ENCODE measurements around the gene SAA2. TPM values are rescaled to one million over a fixed set of nuclear protein-coding genes. Genes with fewer than 3 reads are reported as not detected.
A peak's percentile ranks its signal among the peaks of the same experiment; 100 is the strongest.
"Not testable (repeated sequence)": the region's sequence is repeated elsewhere in the genome, so short reads cannot be mapped to it uniquely, and the experiment has no call there.

The SAA2 gene
- total RNA-seq, 2 experiments from 2014 or later = not detected

DNA sequence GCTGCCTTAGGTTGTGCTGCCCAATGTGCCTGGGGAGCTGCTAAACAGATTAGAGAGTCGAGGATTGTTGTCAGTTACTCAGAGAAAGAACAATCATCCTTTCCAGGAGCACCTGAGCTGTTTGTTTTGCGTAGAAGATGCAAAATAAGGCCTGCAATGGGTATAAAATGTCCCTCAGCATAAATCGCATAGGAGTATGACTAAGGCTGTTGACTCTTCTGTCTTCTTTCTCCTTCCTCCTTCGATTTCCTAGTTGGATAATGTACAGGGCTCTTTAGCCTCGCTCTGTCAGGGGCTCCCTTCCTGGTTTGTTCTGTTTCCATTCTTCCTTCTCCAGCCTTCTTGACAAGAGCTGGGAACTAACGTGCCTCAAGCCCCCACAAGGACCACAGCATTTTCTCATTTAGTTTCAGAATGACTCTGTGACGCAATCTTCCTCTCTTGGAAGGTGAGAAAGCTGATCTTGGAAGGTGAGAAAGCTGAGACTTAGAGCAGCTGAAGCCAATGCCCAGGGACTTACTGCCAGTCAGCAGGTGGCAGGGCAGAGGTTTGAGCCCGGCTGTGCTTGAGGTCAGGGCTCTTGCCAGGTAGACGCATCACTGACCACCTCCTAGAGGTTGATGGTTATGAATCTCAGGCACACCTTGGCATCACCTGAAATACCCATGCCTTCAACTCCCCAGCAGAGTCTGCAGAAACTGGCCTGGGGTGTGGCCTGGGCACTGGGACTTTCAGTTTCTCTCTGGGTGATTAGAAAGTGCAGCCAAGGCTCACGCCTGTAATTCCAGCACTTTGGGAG lies 19.1 kb upstream of the SAA2 start:
- CTCF ChIA-PET; H3K4me1 Mint-ChIP-seq; DNase-seq; H3K27ac Mint-ChIP-seq; H3K4me3 Mint-ChIP-seq; POLR2A ChIA-PET; H3K9me3 Mint-ChIP-seq (ENCODE audit: low read depth); H3K27me3 Mint-ChIP-seq; H3K36me3 Mint-ChIP-seq (ENCODE audit: low read depth): not testable (repeated sequence)
- peak; percentile 68 for ATAC-seq
- intact Hi-C loops (cut with DNase I, micrococcal nuclease) = loop anchor here (1.0 to 2.0 kb wide), 2 partner anchors 21 kb away; no protein-coding TSS in a partner anchor

DNA sequence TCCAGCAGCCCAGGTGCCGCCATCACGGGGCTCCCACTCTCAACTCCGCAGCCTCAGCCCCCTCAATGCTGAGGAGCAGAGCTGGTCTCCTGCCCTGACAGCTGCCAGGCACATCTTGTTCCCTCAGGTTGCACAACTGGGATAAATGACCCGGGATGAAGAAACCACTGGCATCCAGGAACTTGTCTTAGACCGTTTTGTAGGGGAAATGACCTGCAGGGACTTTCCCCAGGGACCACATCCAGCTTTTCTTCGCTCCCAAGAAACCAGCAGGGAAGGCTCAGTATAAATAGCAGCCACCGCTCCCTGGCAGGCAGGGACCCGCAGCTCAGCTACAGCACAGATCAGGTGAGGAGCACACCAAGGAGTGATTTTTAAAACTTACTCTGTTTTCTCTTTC lies 17.5 kb upstream of the SAA2 start, which contains the start of gene SAA1:
Gene SAA1 (plus strand): TSS at position 316 of the 400 bp plus-strand sequence. CDS start 624 bp downstream, outside the sequence.
- intact Hi-C loops (cut with DNase I, micrococcal nuclease) = no loop called here
- Mint-ChIP-seq H3K27me3 (no peaks in the 10 kb centered on the region), H3K4me1 (peaks cover 3% of the 10 kb centered on the region), H3K4me3 (no peak within 1 kb of the TSS), H3K36me3 (ENCODE audit: low read depth) (no peaks in the 10 kb centered on the region), H3K9me3 (ENCODE audit: low read depth) (no peaks in the 10 kb centered on the region), H3K27ac (no peak within 1 kb of the TSS)
- CTCF ChIA-PET = interaction anchor here (0.7 to 1.1 kb wide), 3 partner anchors 22 to 204 kb away, joined by 3 to 7 read pairs (median 3); no protein-coding TSS in a partner anchor
- ATAC-seq (no peak), DNase-seq (no peak)
- POLR2A ChIA-PET = no interaction called here

DNA sequence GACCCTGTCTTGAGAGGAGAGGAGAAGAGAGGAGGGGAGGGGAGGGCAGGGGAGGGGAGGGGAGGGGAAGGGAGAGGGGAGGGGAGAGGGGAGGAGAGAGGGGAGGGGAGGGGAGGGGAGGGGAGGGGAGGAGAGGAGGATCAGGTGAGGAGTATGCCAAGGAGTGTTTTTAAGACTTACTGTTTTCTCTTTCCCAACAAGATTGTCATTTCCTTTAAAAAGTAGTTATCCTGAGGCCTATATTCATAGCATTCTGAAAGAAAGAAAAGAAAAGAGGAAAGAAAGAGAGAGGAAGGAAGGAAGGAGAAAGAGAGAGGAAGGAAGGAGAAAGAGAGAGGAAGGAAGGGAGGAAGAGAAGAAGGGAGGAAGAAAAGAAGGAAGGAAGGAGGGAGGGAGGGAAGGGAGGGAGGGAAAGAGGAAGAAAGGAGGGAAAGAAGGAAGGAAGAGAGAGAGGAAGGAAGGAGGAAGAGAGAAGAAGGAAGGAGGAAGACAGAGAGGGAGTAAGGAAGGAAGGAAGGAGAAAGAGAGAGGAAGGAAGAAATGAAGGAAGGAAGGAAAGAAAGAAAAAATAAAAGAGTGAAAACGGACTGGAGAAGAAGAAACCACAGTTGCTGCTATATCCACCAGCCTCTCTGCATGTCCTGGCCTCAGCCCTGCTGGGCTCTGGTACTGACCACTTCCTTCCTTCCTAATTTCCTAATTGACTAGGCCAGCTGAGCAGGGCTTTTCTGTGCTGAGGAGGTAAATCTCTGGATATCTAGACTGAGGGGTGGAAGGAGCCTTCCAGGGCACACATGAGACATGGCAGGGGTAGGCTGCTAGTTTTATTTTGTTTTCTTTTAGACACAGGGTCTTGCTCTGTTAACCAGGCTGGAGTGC lies 16.4 kb upstream of the SAA2 start:
- Mint-ChIP-seq H3K36me3 (ENCODE audit: low read depth) (no peaks in the 10 kb centered on the region), H3K27me3 (no peaks in the 10 kb centered on the region), H3K27ac (no peak overlapping the region), H3K9me3 (ENCODE audit: low read depth) (no peaks in the 10 kb centered on the region), H3K4me1 (peaks cover 3% of the 10 kb centered on the region), H3K4me3 (no peak overlapping the region)
- ChIA-PET CTCF (interaction anchor here (0.7 to 1.1 kb wide), 3 partner anchors 21 to 205 kb away, joined by 3 to 7 read pairs (median 3); no protein-coding TSS in a partner anchor), POLR2A (no interaction called here)
- ATAC-seq (no peak), DNase-seq (no peak)
- intact Hi-C loops (cut with DNase I, micrococcal nuclease) = no loop called here

DNA sequence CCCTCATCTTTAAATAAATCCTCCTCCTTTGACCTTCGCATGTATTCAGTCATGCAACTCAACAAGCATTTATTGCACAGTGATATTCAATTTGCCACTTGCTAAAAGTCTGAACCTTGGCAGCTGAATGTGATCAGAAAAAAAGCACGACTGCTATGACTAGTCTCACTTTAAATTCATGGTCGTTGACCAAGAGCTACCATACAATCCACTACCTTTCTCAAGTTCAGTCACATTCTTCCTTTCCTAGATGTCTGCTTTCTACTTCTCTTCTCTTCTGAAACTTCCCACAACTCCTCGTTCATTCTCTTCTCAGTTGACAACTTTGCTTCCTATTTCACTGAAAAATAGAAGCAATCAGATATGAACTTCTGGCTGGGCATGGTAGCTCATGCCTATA lies 15.6 kb upstream of the SAA2 start:
- CTCF ChIA-PET = no interaction called here
- intact Hi-C loops (cut with DNase I, micrococcal nuclease) = no loop called here
- ATAC-seq (no peak), DNase-seq (no peak)
- no peak overlapping the region for H3K4me3 Mint-ChIP-seq
- peaks cover 3% of the 10 kb centered on the region for H3K4me1 Mint-ChIP-seq
- H3K9me3 Mint-ChIP-seq (ENCODE audit: low read depth) = no peaks in the 10 kb centered on the region
- no peaks in the 10 kb centered on the region for H3K36me3 Mint-ChIP-seq (ENCODE audit: low read depth)
- H3K27me3 Mint-ChIP-seq = no peaks in the 10 kb centered on the region
- H3K27ac Mint-ChIP-seq = no peak overlapping the region
- POLR2A ChIA-PET = no interaction called here

DNA sequence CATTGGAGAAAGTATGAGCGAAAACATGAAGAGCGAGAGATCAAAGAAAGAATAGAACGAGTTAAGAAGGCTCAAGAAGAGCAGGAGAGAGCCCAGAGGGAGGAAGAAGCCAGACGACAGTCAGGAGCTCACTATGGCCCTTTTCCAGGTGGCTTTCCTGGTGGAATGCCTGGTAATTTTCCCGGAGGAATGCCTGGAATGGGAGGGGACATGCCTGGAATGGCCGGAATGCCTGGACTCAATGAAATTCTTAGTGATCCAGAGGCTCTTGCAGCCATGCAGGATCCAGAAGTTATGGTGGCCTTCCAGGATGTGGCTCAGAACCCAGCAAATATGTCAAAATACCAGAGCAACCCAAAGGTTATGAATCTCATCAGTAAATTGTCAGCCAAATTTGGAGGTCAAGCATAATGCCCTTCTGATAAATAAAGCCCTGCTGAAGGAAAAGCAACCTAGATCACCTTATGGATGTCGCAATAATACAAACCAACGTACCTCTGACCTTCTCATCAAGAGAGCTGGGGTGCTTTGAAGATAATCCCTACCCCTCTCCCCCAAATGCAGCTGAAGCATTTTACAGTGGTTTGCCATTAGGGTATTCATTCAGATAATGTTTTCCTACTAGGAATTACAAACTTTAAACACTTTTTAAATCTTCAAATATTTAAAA lies 14.3 kb upstream of the SAA2 start:
- H3K4me1 Mint-ChIP-seq, DNase-seq: not testable (repeated sequence)

DNA sequence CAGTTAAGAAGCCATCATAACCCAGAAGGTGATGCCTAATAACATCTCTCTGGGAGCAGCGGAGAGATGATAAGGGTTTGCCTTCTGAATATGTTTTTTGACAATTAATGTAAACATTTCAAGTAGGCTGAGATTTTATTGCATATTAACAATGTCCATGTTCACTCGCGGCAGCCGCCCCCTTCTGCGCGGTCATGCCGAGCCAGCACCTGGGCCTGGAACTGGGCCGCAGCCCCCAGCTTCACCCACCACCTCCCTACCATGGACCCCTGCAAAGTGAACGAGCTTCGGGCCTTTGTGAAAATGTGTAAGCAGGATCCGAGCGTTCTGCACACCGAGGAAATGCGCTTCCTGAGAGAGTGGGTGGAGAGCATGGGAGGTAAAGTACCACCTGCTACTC lies 13.3 kb upstream of the SAA2 start:
- H3K27me3 Mint-ChIP-seq = peaks cover 2% of the 10 kb centered on the region
- DNase-seq (no peak), ATAC-seq (no peak)
- no peaks in the 10 kb centered on the region for H3K4me1 Mint-ChIP-seq
- ChIA-PET CTCF (no interaction called here), POLR2A (no interaction called here)
- no peaks in the 10 kb centered on the region for H3K9me3 Mint-ChIP-seq (ENCODE audit: low read depth)
- no peaks in the 10 kb centered on the region for H3K36me3 Mint-ChIP-seq (ENCODE audit: low read depth)
- no peak overlapping the region for H3K27ac Mint-ChIP-seq
- intact Hi-C loops (cut with DNase I, micrococcal nuclease) = no loop called here
- H3K4me3 Mint-ChIP-seq = no peak overlapping the region

More for the DNA sequence above, 14.3 kb upstream of the SAA2 start:
- H3K9me3 Mint-ChIP-seq (ENCODE audit: low read depth); CTCF ChIA-PET; H3K27me3 Mint-ChIP-seq; ATAC-seq; POLR2A ChIA-PET; H3K27ac Mint-ChIP-seq; H3K4me3 Mint-ChIP-seq; intact Hi-C loops (cut with DNase I, micrococcal nuclease); H3K36me3 Mint-ChIP-seq (ENCODE audit: low read depth): not testable (repeated sequence)

DNA sequence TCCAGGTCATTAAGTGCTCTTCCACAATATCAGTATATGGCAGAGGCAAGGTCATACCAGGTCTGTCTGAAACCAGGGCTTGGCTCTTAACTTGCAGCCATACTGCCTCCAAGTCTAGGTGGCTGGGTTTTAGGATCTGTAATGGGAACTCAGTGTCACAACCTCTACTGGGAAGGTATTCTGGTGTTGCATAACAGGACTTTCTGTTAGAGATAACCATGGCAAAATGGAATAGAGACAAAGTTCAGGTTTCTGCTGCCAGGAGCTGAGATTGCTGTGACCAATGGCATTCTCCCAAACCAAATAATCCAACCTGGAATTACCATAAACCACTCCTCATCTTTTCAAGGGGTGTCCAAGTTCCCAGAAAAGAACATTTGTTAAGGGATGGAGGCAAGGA lies 10.8 kb upstream of the SAA2 start:
- ChIA-PET POLR2A (no interaction called here), CTCF (no interaction called here)
- H3K36me3 Mint-ChIP-seq (ENCODE audit: low read depth) = no peaks in the 10 kb centered on the region
- ATAC-seq (no peak), DNase-seq (no peak)
- intact Hi-C loops (cut with DNase I, micrococcal nuclease) = no loop called here
- no peak overlapping the region for H3K4me3 Mint-ChIP-seq
- no peaks in the 10 kb centered on the region for H3K4me1 Mint-ChIP-seq
- peaks cover 3% of the 10 kb centered on the region for H3K27me3 Mint-ChIP-seq
- H3K27ac Mint-ChIP-seq = no peak overlapping the region
- H3K9me3 Mint-ChIP-seq (ENCODE audit: low read depth) = no peaks in the 10 kb centered on the region

DNA sequence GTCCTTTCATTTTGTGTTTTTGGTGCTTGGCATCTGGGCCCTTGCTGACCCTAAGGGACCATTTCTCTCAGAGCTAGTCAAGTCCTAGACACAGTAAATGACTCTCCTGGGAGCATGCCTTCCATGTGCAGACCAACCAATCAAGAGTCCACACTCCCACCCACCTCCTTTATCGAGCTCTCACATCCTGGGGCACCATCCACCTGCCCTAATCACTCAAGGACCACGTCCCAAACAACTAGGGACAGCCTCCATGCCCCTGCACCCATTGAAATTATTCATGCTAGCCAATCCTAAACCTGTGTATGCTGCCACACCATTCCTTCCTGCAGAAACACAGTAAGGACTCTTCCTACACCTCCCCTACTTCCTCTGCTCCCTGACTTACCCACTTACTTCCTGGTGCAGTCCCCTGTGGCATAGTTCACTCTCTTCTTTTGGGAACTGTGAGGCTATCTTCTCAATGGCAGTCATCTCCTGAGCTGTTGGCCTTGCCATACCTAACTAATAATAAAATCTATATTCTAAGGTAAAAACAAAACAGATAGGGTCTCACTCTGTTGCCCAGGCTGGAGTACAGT lies 6.4 kb upstream of the SAA2 start:
- Mint-ChIP-seq H3K9me3 (ENCODE audit: low read depth) (no peaks in the 10 kb centered on the region), H3K4me1 (no peaks in the 10 kb centered on the region), H3K36me3 (ENCODE audit: low read depth) (no peaks in the 10 kb centered on the region), H3K27me3 (peaks cover 3% of the 10 kb centered on the region), H3K4me3 (no peak overlapping the region), H3K27ac (no peak overlapping the region)
- intact Hi-C loops (cut with DNase I, micrococcal nuclease) = no loop called here
- ChIA-PET POLR2A (no interaction called here), CTCF (interaction anchor here (1.0 kb wide), 1 partner anchor 11 kb away, joined by 3 read pairs; no protein-coding TSS in a partner anchor)
- DNase-seq (no peak), ATAC-seq (no peak)

DNA sequence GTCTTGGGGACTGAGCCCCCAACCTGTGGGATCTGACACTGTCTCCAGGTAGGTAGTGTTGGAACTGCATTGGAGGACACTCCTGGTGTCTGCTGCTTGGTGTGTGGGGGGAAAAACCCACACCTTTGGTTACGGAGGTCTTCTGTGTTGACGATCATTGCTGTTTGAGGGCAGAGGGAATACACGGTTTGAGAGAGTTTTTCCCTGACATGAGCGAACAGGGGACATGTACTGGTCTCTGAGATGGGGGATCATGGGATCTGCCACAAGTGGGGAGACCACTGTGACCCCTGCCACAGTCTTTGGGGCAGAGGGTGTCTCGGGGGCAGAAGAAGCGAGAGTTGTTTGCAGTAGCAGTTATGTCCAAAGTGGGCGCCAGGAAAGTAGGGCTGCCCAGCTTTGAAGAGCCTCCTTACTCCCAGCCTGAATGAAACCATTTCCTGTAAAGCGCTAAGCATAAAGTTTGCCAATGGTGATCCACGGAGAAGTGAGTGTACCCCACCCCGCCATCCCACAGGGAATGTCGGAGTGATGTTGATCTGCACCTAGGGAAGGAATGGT lies 5.4 kb upstream of the SAA2 start:
- Mint-ChIP-seq H3K4me3 (no peak overlapping the region), H3K27ac (no peak overlapping the region)
- CTCF ChIA-PET = no interaction called here

DNA sequence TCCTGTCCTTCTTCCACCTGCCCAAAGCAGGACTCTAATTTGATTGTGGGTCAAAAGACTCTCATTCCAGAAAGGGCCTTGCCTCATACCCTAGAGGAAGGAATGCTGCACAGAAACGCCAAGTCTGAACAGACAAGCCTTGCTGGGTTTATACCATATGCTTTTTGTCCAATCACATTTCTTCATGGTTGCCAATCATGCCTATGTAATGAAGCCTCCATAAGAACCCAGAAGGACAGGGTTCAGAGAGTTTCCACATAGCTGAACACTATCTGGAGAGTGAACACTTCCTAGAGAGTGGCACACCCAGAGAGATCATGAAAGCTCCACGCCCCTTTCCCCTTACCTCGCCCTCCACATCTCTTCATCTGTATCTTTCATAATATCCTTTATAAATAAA lies 4.8 kb upstream of the SAA2 start:
- Mint-ChIP-seq H3K9me3 (ENCODE audit: low read depth) (no peaks in the 10 kb centered on the region), H3K36me3 (ENCODE audit: low read depth) (no peaks in the 10 kb centered on the region), H3K27me3 (peaks cover 3% of the 10 kb centered on the region), H3K4me3 (no peak overlapping the region), H3K4me1 (no peaks in the 10 kb centered on the region), H3K27ac (no peak overlapping the region)
- intact Hi-C loops (cut with DNase I, micrococcal nuclease) = no loop called here
- ATAC-seq (no peak), DNase-seq (no peak)
- POLR2A ChIA-PET = interaction anchor here (0.6 kb wide), 1 partner anchor 428 kb away, joined by 4 read pairs; no protein-coding TSS in a partner anchor
- CTCF ChIA-PET = interaction anchor here (1.3 kb wide), 1 partner anchor 9 kb away, joined by 5 read pairs; no protein-coding TSS in a partner anchor

More for the DNA sequence above, 5.4 kb upstream of the SAA2 start:
- no peaks in the 10 kb centered on the region for H3K36me3 Mint-ChIP-seq (ENCODE audit: low read depth)
- H3K27me3 Mint-ChIP-seq = peaks cover 3% of the 10 kb centered on the region
- intact Hi-C loops (cut with DNase I, micrococcal nuclease) = no loop called here
- no peaks in the 10 kb centered on the region for H3K9me3 Mint-ChIP-seq (ENCODE audit: low read depth)
- DNase-seq (no peak), ATAC-seq (no peak)
- POLR2A ChIA-PET = no interaction called here
- no peaks in the 10 kb centered on the region for H3K4me1 Mint-ChIP-seq

DNA sequence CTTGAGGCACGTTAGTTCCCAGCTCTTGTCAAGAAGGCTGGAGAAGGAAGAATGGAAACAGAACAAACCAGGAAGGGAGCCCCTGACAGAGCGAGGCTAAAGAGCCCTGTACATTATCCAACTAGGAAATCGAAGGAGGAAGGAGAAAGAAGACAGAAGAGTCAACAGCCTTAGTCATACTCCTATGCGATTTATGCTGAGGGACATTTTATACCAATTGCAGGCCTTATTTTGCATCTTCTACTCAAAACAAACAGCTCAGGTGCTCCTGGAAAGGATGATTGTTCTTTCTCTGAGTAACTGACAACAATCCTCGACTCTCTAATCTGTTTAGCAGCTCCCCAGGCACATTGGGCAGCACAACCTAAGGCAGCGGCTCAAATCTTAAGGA lies 1.3 kb downstream of the SAA2 start:
- ATAC-seq = peak; percentile 43
- Mint-ChIP-seq H3K27ac (peak overlapping the region; percentile 74), H3K4me1 (peaks cover 11% of the 10 kb centered on the region)
- H3K9me3 Mint-ChIP-seq (ENCODE audit: low read depth); H3K36me3 Mint-ChIP-seq (ENCODE audit: low read depth); H3K4me3 Mint-ChIP-seq; POLR2A ChIA-PET; DNase-seq; H3K27me3 Mint-ChIP-seq: not testable (repeated sequence)
- intact Hi-C loops (cut with DNase I, micrococcal nuclease) = loop anchor here (2.0 to 10.0 kb wide), 4 partner anchors 22 to 488 kb away; partner anchors contain the start of genes LDHA (in 1 of the 2) and TSG101 (in 1 of the 2)
- CTCF ChIA-PET = interaction anchor here (1.7 kb wide), 1 partner anchor 131 kb away, joined by 4 read pairs; no protein-coding TSS in a partner anchor

Measured in activated CD4-positive, alpha-beta T cell treated with anti-CD3 and anti-CD28 coated beads for 36 hours (primary cell).